ENCODE results near the gene CPEB4.

Gene CPEB4

DNA sequence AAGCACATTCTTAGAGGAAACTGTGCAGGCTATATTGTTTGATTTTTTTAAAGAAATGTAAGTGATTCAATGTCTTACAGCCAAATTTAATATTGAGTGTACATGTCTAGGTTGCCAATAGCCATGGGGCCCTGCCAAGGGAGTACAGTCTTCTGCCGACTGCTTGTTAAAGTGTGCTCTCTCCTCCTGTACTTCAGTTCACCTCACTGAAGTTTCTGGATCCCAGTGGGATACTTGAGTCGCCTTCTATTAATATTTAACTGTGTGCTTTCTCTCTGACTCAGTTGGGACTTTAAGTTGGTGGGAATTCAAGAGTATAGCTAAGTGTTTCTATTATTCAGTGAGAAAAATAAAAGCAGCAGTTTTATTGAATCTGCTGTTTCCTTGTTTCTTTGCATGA lies 56.4 kb downstream of the CPEB4 start:
- ATAC-seq (no peak), DNase-seq (no peak)

DNA sequence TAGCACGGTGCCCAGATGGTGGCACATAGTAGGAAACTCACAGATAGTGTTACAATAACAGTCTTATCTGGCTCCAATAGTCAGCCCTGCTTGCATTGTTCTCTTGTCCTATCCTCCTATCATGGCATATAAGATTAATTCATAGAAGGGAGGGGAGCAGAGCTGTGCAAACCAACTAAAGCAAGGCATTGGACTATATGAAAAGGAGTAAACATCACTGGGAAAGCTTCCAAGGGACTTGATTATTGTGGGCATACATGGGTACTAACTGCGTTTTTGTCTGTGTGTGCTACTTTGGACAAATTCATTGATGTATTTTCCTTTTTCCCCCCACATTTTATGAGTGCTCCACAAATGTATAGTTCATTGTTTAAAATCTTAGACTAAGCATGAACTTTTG lies 57.0 kb downstream of the CPEB4 start:
- ATAC-seq (no peak), DNase-seq (no peak)

DNA sequence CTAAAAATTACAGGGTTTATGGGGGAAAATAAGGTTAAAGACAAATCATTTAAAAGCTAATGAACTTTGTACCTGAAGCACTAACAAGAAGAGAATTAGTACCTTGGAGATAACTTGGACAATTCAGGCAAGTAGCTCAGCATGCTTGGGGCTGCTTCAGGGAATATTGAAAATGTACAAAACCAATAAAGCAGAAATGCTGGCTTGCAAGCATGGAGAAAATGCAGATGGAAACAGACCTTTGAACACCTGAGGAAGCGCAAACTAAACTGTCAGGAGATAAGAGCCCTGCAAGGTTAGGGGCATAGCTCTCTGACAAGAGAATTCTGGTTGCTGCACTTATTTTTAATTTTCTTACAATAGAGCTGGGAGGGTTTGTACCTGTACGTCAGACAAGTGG lies 58.2 kb downstream of the CPEB4 start:
- no peak for ATAC-seq
- no peak for DNase-seq

DNA sequence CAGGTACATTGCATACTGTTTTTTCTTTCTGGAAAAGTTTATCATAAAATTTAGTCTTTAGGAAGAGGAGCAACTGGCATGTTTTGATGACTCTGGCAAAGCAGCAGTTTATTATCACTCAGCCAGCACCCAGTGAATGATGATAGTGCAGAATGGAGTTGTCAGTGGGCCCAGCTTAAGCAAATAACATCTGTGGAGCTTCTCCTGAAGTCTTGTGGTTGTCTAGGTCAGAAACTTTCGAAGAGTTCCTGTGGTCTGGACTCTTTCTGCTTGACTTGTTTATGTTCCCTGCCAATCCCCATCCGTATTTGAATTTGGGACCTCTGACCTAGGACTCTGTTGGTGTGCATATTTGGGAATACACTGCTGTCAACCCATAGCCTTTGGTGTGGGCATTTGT lies 62.7 kb downstream of the CPEB4 start:
- ATAC-seq (no peak), DNase-seq (no peak)

DNA sequence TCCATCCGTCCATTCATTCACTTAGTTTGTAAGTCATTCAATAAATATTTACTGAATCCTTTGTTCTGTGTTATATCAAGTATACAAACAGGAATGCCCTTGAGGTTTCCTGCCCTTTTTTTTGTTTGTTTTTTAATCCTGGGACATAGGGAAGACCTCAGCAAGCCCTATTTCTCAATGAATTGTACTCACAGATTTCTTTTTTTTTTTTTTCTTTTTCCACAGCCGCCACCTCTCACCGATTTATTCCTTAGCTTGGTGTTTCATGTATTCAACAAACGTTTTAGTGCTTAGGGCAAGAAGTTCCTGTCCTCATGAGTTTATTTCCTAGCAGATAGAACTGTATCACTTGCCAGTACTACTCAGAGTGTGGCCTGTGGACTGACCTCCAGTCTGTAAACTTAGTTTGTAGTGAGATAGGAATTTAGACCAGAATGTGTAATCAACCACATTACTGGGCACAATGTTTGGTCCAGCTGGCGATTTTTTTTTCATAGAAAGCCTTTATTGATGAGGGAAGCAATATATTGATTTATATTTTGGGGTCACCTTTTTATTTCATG lies 65.5 kb downstream of the CPEB4 start:
- no peak for ATAC-seq
- DNase-seq, result no peak

DNA sequence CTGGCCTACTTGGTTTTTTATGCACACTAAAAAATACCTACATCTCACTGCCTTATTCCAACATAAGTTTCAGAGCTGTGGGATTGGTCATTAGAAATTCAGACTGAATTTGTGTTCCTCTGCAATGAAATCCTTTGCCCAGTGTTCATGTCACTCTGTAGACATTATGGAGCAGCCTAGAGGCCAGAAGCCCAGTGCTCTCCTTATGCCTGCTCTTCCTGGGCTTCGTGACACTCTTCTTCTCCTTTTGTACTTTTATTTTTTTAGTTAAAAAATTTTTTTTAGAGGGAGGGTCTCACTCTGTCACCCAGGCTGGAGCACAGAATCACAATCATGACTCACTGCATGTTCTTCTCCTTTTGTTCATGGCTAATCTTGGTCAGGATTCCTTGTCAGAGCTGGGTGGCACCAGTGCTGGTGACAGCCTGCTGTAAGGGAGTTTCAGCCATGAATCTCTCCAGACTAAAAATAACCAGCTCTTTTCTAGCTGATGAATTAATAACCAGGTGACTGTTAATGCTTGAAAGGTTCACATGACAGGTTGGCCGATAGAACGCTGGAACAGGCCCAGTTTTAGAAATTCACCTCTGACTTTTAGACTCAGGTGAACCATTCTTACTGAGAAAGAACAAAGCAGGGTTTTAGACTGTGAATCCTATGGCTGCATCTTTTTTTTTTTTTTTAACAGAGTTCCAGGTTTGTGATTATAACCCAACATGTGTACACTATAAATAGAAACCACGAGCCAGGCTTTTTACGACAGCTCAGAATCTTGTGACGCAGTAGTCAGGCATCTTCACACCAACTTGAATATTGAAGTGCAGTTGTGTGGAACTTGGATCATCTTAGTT lies 66.7 kb downstream of the CPEB4 start:
- DNase-seq, result no peak
- no peak for ATAC-seq

DNA sequence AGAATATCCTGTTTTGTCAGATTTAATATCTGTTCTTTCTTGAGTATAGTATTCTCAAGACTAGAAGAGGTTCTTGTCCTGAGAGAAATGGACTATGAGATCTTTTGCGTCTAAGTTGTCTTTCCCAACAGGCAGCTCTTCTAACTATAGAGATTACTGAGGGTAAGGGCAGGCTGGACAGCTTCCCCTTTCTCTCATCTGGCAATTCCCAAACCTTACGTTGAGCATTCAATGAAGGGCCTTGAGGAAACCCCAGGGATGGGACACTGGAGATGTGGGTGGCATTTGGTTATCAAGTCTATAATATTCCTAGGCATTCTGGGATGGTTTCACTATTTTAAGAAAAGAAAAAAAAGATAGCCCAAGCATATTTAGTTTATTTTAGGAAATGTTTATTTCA lies 72.8 kb downstream of the CPEB4 start:
- ATAC-seq (no peak), DNase-seq (no peak)

DNA sequence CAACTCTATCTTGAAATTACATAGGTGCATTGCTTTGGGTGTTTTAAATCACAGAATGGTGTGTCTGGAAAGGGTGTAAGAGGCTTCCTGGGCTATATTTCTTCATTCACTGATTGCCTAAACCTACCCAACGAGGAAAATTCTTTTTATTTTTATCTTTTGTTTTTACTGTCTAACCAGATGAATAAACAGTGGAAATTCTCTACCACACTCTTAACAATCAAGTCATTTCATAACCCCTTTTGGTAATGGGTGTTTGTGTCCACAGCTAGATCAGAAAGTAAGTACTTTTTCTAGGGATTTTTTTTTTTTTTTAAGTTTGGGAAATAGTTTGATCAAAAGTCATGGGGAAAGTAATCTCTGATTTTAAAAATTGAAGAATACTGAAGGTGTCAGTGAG lies 73.3 kb downstream of the CPEB4 start:
- DNase-seq, result no peak
- no peak for ATAC-seq

- ATAC-seq, result no peak
Measured at GRCh38 chr5:173962436-173962972, 74.4 kb downstream of the CPEB4 start.

GRCh38 chr5:173963182-173963838 lies 75.2 kb downstream of the CPEB4 start:
- ATAC-seq (no peak), DNase-seq (no peak)

More at GRCh38 chr5:173962436-173962972, 74.4 kb downstream of the CPEB4 start:
- DNase-seq, result no peak

- DNase-seq (no peak), ATAC-seq (no peak)
Measured at GRCh38 chr5:173963867-173964441, 75.8 kb downstream of the CPEB4 start.

GRCh38 chr5:173964506-173964905 lies 76.4 kb downstream of the CPEB4 start:
- ATAC-seq, result no peak
- DNase-seq, result no peak

- ATAC-seq (no peak), DNase-seq (no peak)
Measured at GRCh38 chr5:173967241-173967640, 79.1 kb downstream of the CPEB4 start.

DNA sequence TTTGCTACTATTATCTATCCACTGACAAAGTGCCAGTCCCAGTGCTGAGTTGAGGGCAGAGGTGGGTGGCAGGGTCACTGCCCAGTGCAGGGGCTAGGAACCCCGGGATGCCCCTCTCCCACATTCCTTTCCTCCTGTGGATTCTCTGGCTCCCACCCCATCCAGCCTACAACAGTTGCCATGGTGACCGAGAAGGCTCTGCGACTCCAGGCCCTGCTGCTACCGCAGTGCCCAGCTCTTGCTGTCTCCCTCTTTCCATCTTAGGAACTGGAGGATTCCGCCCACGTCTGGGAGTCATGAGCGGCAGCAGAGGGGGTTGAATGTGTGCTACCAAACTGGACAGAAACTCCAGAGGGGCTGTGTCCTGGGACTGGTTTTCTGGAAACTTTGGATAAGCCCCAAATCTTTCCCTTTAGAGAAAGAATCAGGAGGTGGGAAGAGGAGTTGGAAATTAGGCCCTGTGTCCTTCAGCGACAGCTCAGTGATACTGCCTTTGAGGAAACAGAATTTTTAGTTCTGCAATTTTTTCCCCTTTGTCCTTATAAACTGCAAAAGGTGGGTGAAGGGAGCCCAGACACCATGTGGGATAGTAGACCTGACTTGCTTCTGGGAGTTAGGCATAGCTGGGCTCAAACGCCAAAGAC lies 80.1 kb downstream of the CPEB4 start:
- no peak for ATAC-seq
- no peak for DNase-seq

GRCh38 chr5:173969167-173970049 lies 81.3 kb downstream of the CPEB4 start:
- ATAC-seq, result no peak
- DNase-seq, result no peak

- DNase-seq, result no peak
- ATAC-seq, result no peak
Measured at GRCh38 chr5:173970878-173971650, 82.9 kb downstream of the CPEB4 start.

- ATAC-seq (no peak), DNase-seq (no peak)
Measured at GRCh38 chr5:173971681-173972345, 83.7 kb downstream of the CPEB4 start.

DNA sequence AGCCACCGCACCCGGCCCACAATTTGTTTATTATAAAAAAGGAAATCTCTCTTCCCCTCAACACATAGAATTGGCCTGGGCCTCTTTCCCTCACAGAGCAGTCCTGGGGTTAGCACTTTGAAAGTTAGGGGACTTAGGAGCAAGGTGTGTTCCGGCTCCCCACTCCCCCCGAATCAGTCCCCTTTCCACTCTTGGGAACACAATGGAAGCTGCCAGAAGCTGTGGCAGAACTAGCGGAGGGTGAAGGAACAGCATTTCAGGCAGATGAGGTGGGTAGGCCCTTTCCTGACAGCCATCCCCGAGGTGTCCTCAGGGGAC lies 84.4 kb downstream of the CPEB4 start:
- no peak for DNase-seq
- no peak for ATAC-seq

DNA sequence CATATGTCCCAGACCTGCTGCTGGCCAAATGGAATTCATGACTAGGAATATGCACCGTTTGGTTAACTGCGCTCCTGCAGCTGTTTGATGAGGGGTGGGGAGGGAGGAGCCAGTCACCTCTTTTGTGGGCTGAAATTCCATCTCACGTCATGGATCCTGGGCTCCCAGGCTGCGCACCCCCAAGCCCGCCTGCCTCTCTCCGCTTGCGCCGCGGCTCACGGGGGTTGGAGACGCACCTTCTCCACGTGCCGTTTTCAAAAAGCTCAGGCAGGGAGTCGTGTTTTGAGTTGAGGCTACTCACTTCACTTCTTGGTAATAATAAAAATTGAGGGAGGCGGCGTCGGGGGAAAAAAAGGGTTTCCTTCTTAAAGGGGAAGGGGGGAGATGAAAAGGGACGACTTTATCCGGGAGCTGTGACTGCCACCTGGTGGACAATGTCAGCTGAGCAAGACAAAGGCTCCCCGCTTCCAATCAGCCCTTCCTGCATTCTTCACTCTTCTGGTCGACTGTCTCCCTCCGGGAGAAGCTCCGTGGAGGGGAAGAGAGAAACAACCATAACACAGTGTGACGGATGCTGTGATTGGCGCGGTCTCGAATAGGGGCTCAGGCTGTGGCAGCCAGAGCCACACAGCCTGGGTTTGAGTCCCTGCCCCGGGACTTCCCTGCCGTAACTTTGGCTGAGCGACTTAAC lies 84.9 kb downstream of the CPEB4 start:
- peak; percentile 79 for DNase-seq
- peak; percentile 81 for ATAC-seq

DNA sequence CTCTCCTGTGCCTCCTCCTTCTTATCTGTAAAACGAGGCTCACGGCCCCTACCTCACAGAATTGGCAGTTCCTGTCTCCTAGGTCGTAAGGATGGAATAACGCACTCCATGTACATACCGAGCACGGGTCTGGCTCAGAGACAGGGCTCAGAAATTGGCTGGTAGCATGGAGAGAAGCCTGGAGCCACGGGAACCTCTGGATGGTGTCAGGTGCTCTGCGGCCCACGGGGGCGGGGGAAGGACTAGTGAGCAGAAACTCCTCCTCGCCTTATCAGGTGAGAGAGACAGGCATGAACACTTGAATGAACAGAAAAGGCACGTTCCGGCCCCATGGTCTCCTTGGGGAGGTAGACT lies 85.4 kb downstream of the CPEB4 start:
- DNase-seq (peak; percentile 9), ATAC-seq (peak; percentile 17)
